SK-N-SH (cell line): Measurements from ENCODE around the gene CCDC88C. TPM values are rescaled to one million over a fixed set of nuclear protein-coding genes. Genes with fewer than 3 reads are reported as not detected.

Experiments
- CTCF ChIA-PET: fragments of 300-600, 350-600 bp; formaldehyde crosslinking; extraction: SDS; loops from one replicate; lab custom pipeline; 2021; lab: Yijun Ruan, JAX
- POLR2A ChIA-PET: fragments of 350-600 bp; sonication (Branson Sonifier 250); formaldehyde crosslinking; extraction: SDS; loops from one replicate; lab custom pipeline; 2020; ENCODE audit warnings: antibody characterized with exemption, inconsistent platforms; lab: Yijun Ruan, JAX
- DNase-seq: peaks from one replicate; pipeline ENCODE4 v3.0.0; 2012
- H2AFZ ChIP-seq: fragments of 200-600 bp; sonication (generic); 2 replicates; pipeline ENCODE4 v1.8.1; 2016; ENCODE audit warnings: antibody characterized with exemption, mild to moderate bottlenecking, low read depth
- H3F3A ChIP-seq: fragments of 200-600 bp; sonication (generic); replicated peaks from 2 replicates; pipeline ENCODE3; 2016; ENCODE audit warnings: antibody characterized with exemption, mild to moderate bottlenecking; ENCODE audit not compliant: insufficient read depth
- H3K27ac ChIP-seq, 2 experiments: fragments of 200-500 bp in 1 of 2; fragments of 200-600 bp in 1 of 2; sonication (Bioruptor generic) in 1 of 2; sonication (generic), shearing (Covaris generic) in 1 of 2; 2 replicates each; pipeline versions ENCODE4 v1.5.1 to v1.6.1; 2014 to 2016; ENCODE audit warnings: low read depth in 2 of 2, inconsistent platforms in 1 of 2, low read length in 1 of 2, mild to moderate bottlenecking in 1 of 2, mixed read lengths in 1 of 2
- H3K27me3 ChIP-seq: fragments of 200-600 bp; sonication (generic), shearing (Covaris generic); 2 replicates; pipeline ENCODE4 v1.6.1; 2016; ENCODE audit warnings: mixed run types; ENCODE audit not compliant: insufficient read depth
- H3K36me3 ChIP-seq, 2 experiments: fragments of 200-500 bp in 1 of 2; fragments of 200-600 bp in 1 of 2; sonication (Bioruptor generic) in 1 of 2; sonication (generic) in 1 of 2; replicated peaks in 1 of 2; 2 replicates each; pipeline versions ENCODE3 to v1.5.1; 2014 to 2016; ENCODE audit warnings: low read length in 1 of 2, mild to moderate bottlenecking in 1 of 2; ENCODE audit not compliant: insufficient read depth in 2 of 2, control insufficient read depth in 1 of 2
- H3K4me1 ChIP-seq, 2 experiments: fragments of 200-500 bp in 1 of 2; fragments of 200-600 bp in 1 of 2; sonication (Bioruptor generic) in 1 of 2; sonication (generic), shearing (Covaris generic) in 1 of 2; 2 replicates each; pipeline versions ENCODE4 v1.5.1 to v1.6.1; 2014 to 2016; ENCODE audit warnings: low read depth in 1 of 2, low read length in 1 of 2, mixed run types in 1 of 2; ENCODE audit not compliant: insufficient read depth in 2 of 2, control insufficient read depth in 1 of 2
- H3K4me2 ChIP-seq: fragments of 200-600 bp; sonication (generic), shearing (Covaris generic); 2 replicates; pipeline ENCODE4 v1.6.1; 2017; ENCODE audit warnings: mixed run types
- H3K4me3 ChIP-seq, 2 experiments: fragments of 200-500 bp in 1 of 2; fragments of 200-600 bp in 1 of 2; sonication (Bioruptor generic) in 1 of 2; sonication (generic), shearing (Covaris generic) in 1 of 2; 2 replicates each; pipeline versions ENCODE4 v1.5.1 to v1.8.1; 2014 to 2016; ENCODE audit warnings: low read depth in 2 of 2, inconsistent platforms in 1 of 2, low read length in 1 of 2, mild to moderate bottlenecking in 1 of 2, mixed read lengths in 1 of 2, moderate library complexity in 1 of 2
- H3K79me2 ChIP-seq: fragments of 200-600 bp; sonication (generic); 2 replicates; pipeline ENCODE4 v1.8.1; 2017; ENCODE audit warnings: mild to moderate bottlenecking; ENCODE audit not compliant: insufficient read depth
- H3K9ac ChIP-seq: fragments of 200-600 bp; sonication (generic); 2 replicates; pipeline ENCODE4 v1.6.1; 2017; ENCODE audit warnings: mixed run types
- H3K9me2 ChIP-seq: fragments of 200-600 bp; sonication (generic); 2 replicates; pipeline ENCODE4 v1.6.1; 2017; ENCODE audit warnings: mixed run types
- H3K9me3 ChIP-seq: fragments of 200-600 bp; sonication (generic); 2 replicates; pipeline ENCODE4 v1.6.1; 2017; ENCODE audit warnings: mixed run types, mild to moderate bottlenecking, moderate library complexity
- H4K20me1 ChIP-seq: fragments of 200-600 bp; sonication (generic); 2 replicates; pipeline ENCODE4 v1.6.1; 2017; ENCODE audit warnings: mild to moderate bottlenecking, mixed run types; ENCODE audit not compliant: insufficient read depth
- ELF1 ChIP-seq: IDR thresholded peaks from 2 replicates; pipeline ENCODE4 v1.4.0; 2012
- EP300 ChIP-seq, 2 experiments: IDR thresholded peaks; 2 replicates each; pipeline versions ENCODE4 v1.4.0 to v1.6.1; 2012; ENCODE audit warnings: borderline replicate concordance in 1 of 2, low read depth in 1 of 2, low read length in 1 of 2
- FOSL2 ChIP-seq: IDR thresholded peaks from 2 replicates; pipeline ENCODE4 v1.4.0; 2012; ENCODE audit warnings: low read depth, mild to moderate bottlenecking, moderate library complexity, borderline replicate concordance
- FOXJ3 ChIP-seq: sonication (generic); formaldehyde crosslinking; IDR thresholded peaks from 2 replicates; pipeline ENCODE4 v1.5.1; 2020; ENCODE audit warnings: mild to moderate bottlenecking, missing genetic modification reagents
- FOXM1 ChIP-seq: IDR thresholded peaks from 2 replicates; pipeline ENCODE4 v1.4.0; 2012; ENCODE audit warnings: low read depth, mild to moderate bottlenecking
- GATA2 ChIP-seq: sonication (generic); formaldehyde crosslinking; IDR thresholded peaks from 2 replicates; pipeline ENCODE4 v1.5.0; 2020; ENCODE audit warnings: mild to moderate bottlenecking, missing genetic modification reagents
- JUND ChIP-seq: IDR thresholded peaks from 2 replicates; pipeline ENCODE4 v1.4.0; 2012
- MXI1 ChIP-seq: IDR thresholded peaks from 2 replicates; pipeline ENCODE4 v1.6.1; 2012; ENCODE audit warnings: mild to moderate bottlenecking, low read depth, low read length, improper control_type of control experiment
- NRF1 ChIP-seq: IDR thresholded peaks from 2 replicates; pipeline ENCODE4 v1.6.1; 2012; ENCODE audit warnings: low read depth, mild to moderate bottlenecking, low read length
- RCOR1 ChIP-seq: fragments of 150-350 bp; IDR thresholded peaks from 2 replicates; pipeline ENCODE4 v1.6.1; 2017; ENCODE audit warnings: antibody characterized with exemption, low read length
- RXRA ChIP-seq: IDR thresholded peaks from 2 replicates; pipeline ENCODE4 v1.4.0; 2012; ENCODE audit warnings: low read depth, mild to moderate bottlenecking, borderline replicate concordance
- SMC3 ChIP-seq: IDR thresholded peaks from 2 replicates; pipeline ENCODE4 v1.6.1; 2012; ENCODE audit warnings: low read depth, low read length, improper control_type of control experiment
- TEAD4 ChIP-seq: IDR thresholded peaks from 2 replicates; pipeline ENCODE4 v1.4.0; 2012; ENCODE audit warnings: mild to moderate bottlenecking, borderline replicate concordance; ENCODE audit not compliant: insufficient read depth
- WGBS: methylation state at CpG from one replicate; pipeline ENCODE4 v1.1.6; 2017; ENCODE audit warnings: low lambda C conversion rate; 5-methylcytosine and 5-hydroxymethylcytosine counted together
- polyA plus RNA-seq, 3 experiments: library from polyadenylated mRNA; depleted of rRNA; stranded (reverse); fragments of >200 nt; gene quantifications; 2 replicates each; pipeline ENCODE4 v1.2.3, GENCODE V29; 2012
- TF ChIP-seq, protein P1 (sequence below): fragments of 150-350 bp; IDR thresholded peaks from 2 replicates; pipeline ENCODE4 v1.6.1; 2017; ENCODE audit warnings: antibody characterized with exemption, low read length, low read depth, borderline replicate concordance
- TF ChIP-seq, protein P2 (sequence below): fragments of 150-350 bp; IDR thresholded peaks from 2 replicates; pipeline ENCODE4 v1.6.1; 2016; ENCODE audit warnings: mild to moderate bottlenecking, low read depth, low read length

Gene CCDC88C
- polyA plus RNA-seq, 1 of the 3 experiments (the other 2 are of a cell fraction) = 0.39 TPM

DNA sequence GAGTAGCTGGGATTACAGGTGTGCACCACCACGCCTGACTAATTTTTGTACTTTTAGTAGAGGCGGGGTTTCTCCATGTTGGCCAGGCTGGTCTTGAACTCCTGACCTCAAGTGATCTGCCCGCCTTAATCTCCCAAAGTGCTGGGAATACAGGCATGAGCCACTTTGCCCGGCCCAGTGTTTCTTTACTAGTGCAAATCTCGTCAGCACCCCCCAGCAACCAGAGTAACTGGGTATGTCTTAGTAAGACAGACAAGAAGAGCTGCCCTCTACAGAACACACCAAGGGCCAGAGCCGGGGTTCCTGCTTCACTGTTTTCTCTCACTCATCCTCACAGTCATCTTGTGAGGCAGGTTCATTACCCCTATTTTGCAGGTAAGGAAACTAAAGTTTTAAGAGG is 94.6 kb downstream of the CCDC88C start:
- H3K4me3 ChIP-seq = no peak overlapping the region; a peak in 1 of 4 replicates
- DNase-seq = no peak
- H3K27ac ChIP-seq = no peak overlapping the region
- no peak overlapping the region for H3K4me2 ChIP-seq
- no peaks in the 10 kb centered on the region for H3K36me3 ChIP-seq
- ChIA-PET POLR2A (no interaction called here), CTCF (interaction anchor here (0.6 to 16.0 kb wide), 44 partner anchors 9 to 588 kb away, joined by 3 to 300 read pairs (median 6); partner anchors contain the start of gene CCDC88C)
- H3K9me2 ChIP-seq = no peaks in the 10 kb centered on the region
- H3K27me3 ChIP-seq = no peaks in the 10 kb centered on the region
- peaks cover 0 to 58% of the 10 kb centered on the region in 2 experiments; a peak in 1 of 4 replicates for H3K4me1 ChIP-seq
- no peaks in the 10 kb centered on the region for H3K79me2 ChIP-seq
- no peaks in the 10 kb centered on the region for H3F3A ChIP-seq
- no peak overlapping the region for H3K9ac ChIP-seq
- no peaks in the 10 kb centered on the region for H3K9me3 ChIP-seq
- no peaks in the 10 kb centered on the region for H4K20me1 ChIP-seq
- TF ChIP-seq FOXM1 (no peak), SMC3 (no peak), GATA2 (CRISPR knock-in tag) (no peak), ELF1 (no peak), NRF1 (no peak), MXI1 (no peak), EP300 (IDR thresholded peaks at IDR 0.05; ENCODE audit: borderline replicate concordance in 1 of 2, low read depth in 1 of 2, low read length in 1 of 2) (no peak), FOXJ3 (no peak)
- TF ChIP-seq, protein P1, sequence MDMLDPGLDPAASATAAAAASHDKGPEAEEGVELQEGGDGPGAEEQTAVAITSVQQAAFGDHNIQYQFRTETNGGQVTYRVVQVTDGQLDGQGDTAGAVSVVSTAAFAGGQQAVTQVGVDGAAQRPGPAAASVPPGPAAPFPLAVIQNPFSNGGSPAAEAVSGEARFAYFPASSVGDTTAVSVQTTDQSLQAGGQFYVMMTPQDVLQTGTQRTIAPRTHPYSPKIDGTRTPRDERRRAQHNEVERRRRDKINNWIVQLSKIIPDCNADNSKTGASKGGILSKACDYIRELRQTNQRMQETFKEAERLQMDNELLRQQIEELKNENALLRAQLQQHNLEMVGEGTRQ = no peak
- TF ChIP-seq, all 33 proteins: peak for 0
- 65% methylated on average over 6 of the region's 6 CpGs for WGBS
- no peak overlapping the region for H2AFZ ChIP-seq

DNA sequence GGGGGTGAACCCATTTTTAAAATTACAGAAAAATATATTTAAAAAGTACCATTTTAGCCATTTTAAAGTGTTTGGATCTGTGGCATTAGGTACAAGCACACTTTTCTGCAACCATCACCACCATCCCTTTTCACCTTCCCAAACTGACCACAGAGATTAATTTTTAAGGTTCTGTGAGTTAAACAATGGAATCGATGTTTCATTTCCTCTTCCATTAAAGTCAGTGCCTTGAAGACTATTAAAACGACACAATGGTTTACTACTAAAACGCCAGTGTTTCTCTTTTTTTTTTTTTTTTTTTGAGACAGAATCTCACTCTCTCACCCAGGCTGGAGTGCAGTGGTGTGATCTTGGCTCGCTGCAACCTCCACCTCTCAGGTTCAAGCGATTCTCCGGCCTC is 95.0 kb downstream of the CCDC88C start:
- H3K27me3 ChIP-seq = no peaks in the 10 kb centered on the region
- no peak overlapping the region for H3K9ac ChIP-seq
- ChIA-PET CTCF (interaction anchor here (1.0 to 16.0 kb wide), 15 partner anchors 13 to 420 kb away, joined by 3 to 300 read pairs (median 11); partner anchors contain the start of gene CCDC88C), POLR2A (no interaction called here)
- H3K79me2 ChIP-seq = no peaks in the 10 kb centered on the region
- no peak overlapping the region for H3K4me3 ChIP-seq
- no peak overlapping the region for H3K27ac ChIP-seq
- no peak for DNase-seq
- WGBS = 80% methylated on average over 6 of the region's 6 CpGs
- H4K20me1 ChIP-seq = no peaks in the 10 kb centered on the region
- no peak overlapping the region for H2AFZ ChIP-seq
- H3K4me1 ChIP-seq = peaks cover 0 to 57% of the 10 kb centered on the region in 2 experiments; a peak in 1 of 4 replicates
- H3K9me3 ChIP-seq = no peaks in the 10 kb centered on the region
- TF ChIP-seq SMC3 = no peak
- TF ChIP-seq TEAD4 = no peak
- TF ChIP-seq, protein P2, sequence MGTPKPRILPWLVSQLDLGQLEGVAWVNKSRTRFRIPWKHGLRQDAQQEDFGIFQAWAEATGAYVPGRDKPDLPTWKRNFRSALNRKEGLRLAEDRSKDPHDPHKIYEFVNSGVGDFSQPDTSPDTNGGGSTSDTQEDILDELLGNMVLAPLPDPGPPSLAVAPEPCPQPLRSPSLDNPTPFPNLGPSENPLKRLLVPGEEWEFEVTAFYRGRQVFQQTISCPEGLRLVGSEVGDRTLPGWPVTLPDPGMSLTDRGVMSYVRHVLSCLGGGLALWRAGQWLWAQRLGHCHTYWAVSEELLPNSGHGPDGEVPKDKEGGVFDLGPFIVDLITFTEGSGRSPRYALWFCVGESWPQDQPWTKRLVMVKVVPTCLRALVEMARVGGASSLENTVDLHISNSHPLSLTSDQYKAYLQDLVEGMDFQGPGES = no peak
- TF ChIP-seq FOSL2 = no peak
- no peak for TF ChIP-seq MXI1
- TF ChIP-seq JUND = no peak
- no peak for TF ChIP-seq RCOR1
- TF ChIP-seq ELF1 = no peak
- TF ChIP-seq RXRA = no peak
- no peaks in the 10 kb centered on the region for H3F3A ChIP-seq
- no peaks in the 10 kb centered on the region for H3K9me2 ChIP-seq
- no peak overlapping the region for H3K4me2 ChIP-seq
- H3K36me3 ChIP-seq = no peaks in the 10 kb centered on the region
